ENCODE data around the gene ANXA9. TPM values are rescaled to one million over a fixed set of nuclear protein-coding genes. Genes with fewer than 3 reads are reported as not detected.

Gene ANXA9
- total RNA-seq: not detected

GRCh38 chr1:150981805-150982712 is at the start of gene ANXA9:
TSS of gene ANXA9 (plus strand) at chr1:150982292. CDS start at chr1:150983106, 814 bp downstream.
- Histone ChIP-seq H3K9ac (ENCODE audit: low read depth in 1 of 3, low read length in 3 of 3) (peak within 1 kb of the TSS in 1 of 3 donors; percentile 33), H3K4me1 (ENCODE audit: control insufficient read depth in 3 of 3, insufficient read depth in 3 of 3, low read length in 3 of 3) (peaks cover 12 to 15% (median 13%) of the 10 kb centered on the region in 3 donors), H3K9me3 (ENCODE audit: control insufficient read depth in 3 of 3, low read length in 3 of 3) (no peaks in the 10 kb centered on the region), H3K36me3 (ENCODE audit: control insufficient read depth in 3 of 3, insufficient read depth in 3 of 3, low read length in 3 of 3) (no peaks in the 10 kb centered on the region), H3K27ac (ENCODE audit: low read depth, low read length) (no peak within 1 kb of the TSS), H3K27me3 (ENCODE audit: control insufficient read depth in 3 of 3, insufficient read depth in 3 of 3, low read length in 3 of 3) (no peaks in the 10 kb centered on the region), H3K4me3 (ENCODE audit: low read length in 3 of 3) (no peak within 1 kb of the TSS)

GRCh38 chr1:150944856-150945255 is 37.2 kb upstream of the ANXA9 start:
- H3K9ac ChIP-seq (ENCODE audit: low read depth in 1 of 3, low read length in 3 of 3): no peak overlapping the region
- no peak overlapping the region for H3K4me3 ChIP-seq (ENCODE audit: low read length in 3 of 3)
- H3K4me1 ChIP-seq (ENCODE audit: control insufficient read depth in 3 of 3, insufficient read depth in 3 of 3, low read length in 3 of 3): no peaks in the 10 kb centered on the region
- H3K27ac ChIP-seq (ENCODE audit: low read depth, low read length): no peak overlapping the region
- no peaks in the 10 kb centered on the region for H3K27me3 ChIP-seq (ENCODE audit: control insufficient read depth in 3 of 3, insufficient read depth in 3 of 3, low read length in 3 of 3)
- H3K9me3 ChIP-seq (ENCODE audit: control insufficient read depth in 3 of 3, low read length in 3 of 3): no peaks in the 10 kb centered on the region
- peaks cover 67 to 76% (median 72%) of the 10 kb centered on the region in 3 donors for H3K36me3 ChIP-seq (ENCODE audit: control insufficient read depth in 3 of 3, insufficient read depth in 3 of 3, low read length in 3 of 3)

DNA sequence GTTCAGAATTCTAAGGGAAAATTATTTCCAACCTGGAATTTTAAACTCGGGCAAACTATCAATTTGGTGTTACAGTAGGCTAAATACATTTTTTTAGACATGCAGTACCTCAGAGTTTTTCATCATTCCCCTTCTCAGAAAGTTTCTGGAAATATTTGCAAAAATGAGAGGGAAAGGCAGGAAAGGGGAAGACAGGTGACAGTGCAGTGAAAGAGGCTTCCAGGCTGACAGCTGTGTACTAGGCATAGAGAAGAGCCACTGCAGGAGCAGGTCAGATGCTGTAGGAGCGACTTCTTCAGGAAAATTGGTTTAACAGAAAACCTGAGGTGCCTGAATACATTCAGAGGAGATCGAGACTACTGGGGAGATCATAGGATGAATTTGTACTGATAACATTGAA is 27.4 kb upstream of the ANXA9 start:
- Histone ChIP-seq H3K9me3 (ENCODE audit: control insufficient read depth in 3 of 3, low read length in 3 of 3) (no peaks in the 10 kb centered on the region), H3K27me3 (ENCODE audit: control insufficient read depth in 3 of 3, insufficient read depth in 3 of 3, low read length in 3 of 3) (no peaks in the 10 kb centered on the region), H3K36me3 (ENCODE audit: control insufficient read depth in 3 of 3, insufficient read depth in 3 of 3, low read length in 3 of 3) (peaks cover 40 to 67% (median 56%) of the 10 kb centered on the region in 3 donors), H3K4me1 (ENCODE audit: control insufficient read depth in 3 of 3, insufficient read depth in 3 of 3, low read length in 3 of 3) (no peaks in the 10 kb centered on the region), H3K9ac (ENCODE audit: low read depth in 1 of 3, low read length in 3 of 3) (no peak overlapping the region), H3K4me3 (ENCODE audit: low read length in 3 of 3) (no peak overlapping the region), H3K27ac (ENCODE audit: low read depth, low read length) (no peak overlapping the region)

- Histone ChIP-seq H3K4me1 (ENCODE audit: control insufficient read depth in 3 of 3, insufficient read depth in 3 of 3, low read length in 3 of 3) (no peaks in the 10 kb centered on the region), H3K4me3 (ENCODE audit: low read length in 3 of 3) (no peak overlapping the region), H3K36me3 (ENCODE audit: control insufficient read depth in 3 of 3, insufficient read depth in 3 of 3, low read length in 3 of 3) (peaks cover 37 to 64% (median 56%) of the 10 kb centered on the region in 3 donors), H3K9ac (ENCODE audit: low read depth in 1 of 3, low read length in 3 of 3) (no peak overlapping the region), H3K9me3 (ENCODE audit: control insufficient read depth in 3 of 3, low read length in 3 of 3) (no peaks in the 10 kb centered on the region), H3K27ac (ENCODE audit: low read depth, low read length) (no peak overlapping the region), H3K27me3 (ENCODE audit: control insufficient read depth in 3 of 3, insufficient read depth in 3 of 3, low read length in 3 of 3) (no peaks in the 10 kb centered on the region)
Observed at GRCh38 chr1:150955280-150955679, 26.8 kb upstream of the ANXA9 start.

DNA sequence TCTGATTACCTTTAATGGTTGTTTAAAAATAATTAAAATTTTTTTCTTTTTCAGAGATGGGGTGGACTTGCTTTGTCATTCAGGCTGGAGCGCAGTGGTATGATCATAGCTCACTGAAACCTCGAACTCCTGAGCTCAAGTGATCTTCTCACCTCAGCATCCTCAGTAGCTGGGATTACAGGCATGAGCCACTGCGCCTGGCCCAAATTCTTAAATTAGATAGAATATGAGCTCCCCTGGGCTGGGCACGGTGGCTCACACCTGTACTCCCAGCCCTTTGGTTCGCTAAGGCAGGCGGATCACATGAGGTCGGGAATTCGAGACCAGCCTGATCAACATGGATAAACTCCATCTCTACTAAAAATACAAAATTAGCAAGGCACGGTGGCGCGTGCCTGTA is 24.4 kb upstream of the ANXA9 start:
- H3K4me3 ChIP-seq (ENCODE audit: low read length in 3 of 3): no peak overlapping the region
- H3K9ac ChIP-seq (ENCODE audit: low read depth in 1 of 3, low read length in 3 of 3): no peak overlapping the region
- peaks cover 38 to 62% (median 51%) of the 10 kb centered on the region in 3 donors for H3K36me3 ChIP-seq (ENCODE audit: control insufficient read depth in 3 of 3, insufficient read depth in 3 of 3, low read length in 3 of 3)
- no peaks in the 10 kb centered on the region for H3K9me3 ChIP-seq (ENCODE audit: control insufficient read depth in 3 of 3, low read length in 3 of 3)
- no peaks in the 10 kb centered on the region for H3K27me3 ChIP-seq (ENCODE audit: control insufficient read depth in 3 of 3, insufficient read depth in 3 of 3, low read length in 3 of 3)
- H3K27ac ChIP-seq (ENCODE audit: low read depth, low read length): no peak overlapping the region
- H3K4me1 ChIP-seq (ENCODE audit: control insufficient read depth in 3 of 3, insufficient read depth in 3 of 3, low read length in 3 of 3): no peaks in the 10 kb centered on the region

DNA sequence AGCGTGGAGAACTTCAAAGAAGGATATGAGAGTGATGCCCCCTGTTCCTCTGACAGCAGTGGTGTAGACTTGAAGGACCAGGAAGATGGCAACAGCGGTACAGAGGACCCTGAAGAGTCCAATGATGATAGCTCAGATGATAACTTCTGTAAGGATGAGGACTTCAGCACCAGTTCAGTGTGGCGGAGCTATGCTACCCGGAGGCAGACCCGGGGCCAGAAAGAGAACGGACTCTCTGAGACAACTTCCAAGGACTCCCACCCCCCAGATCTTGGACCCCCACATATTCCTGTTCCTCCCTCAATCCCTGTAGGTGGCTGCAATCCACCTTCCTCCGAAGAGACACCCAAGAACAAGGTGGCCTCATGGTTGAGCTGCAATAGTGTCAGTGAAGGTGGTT is 21.4 kb upstream of the ANXA9 start:
- H3K4me1 ChIP-seq (ENCODE audit: control insufficient read depth in 3 of 3, insufficient read depth in 3 of 3, low read length in 3 of 3): no peaks in the 10 kb centered on the region
- peaks cover 46 to 70% (median 60%) of the 10 kb centered on the region in 3 donors for H3K36me3 ChIP-seq (ENCODE audit: control insufficient read depth in 3 of 3, insufficient read depth in 3 of 3, low read length in 3 of 3)

GRCh38 chr1:150961756-150962155 is 20.3 kb upstream of the ANXA9 start:
- peaks cover 57 to 81% (median 67%) of the 10 kb centered on the region in 3 donors for H3K36me3 ChIP-seq (ENCODE audit: control insufficient read depth in 3 of 3, insufficient read depth in 3 of 3, low read length in 3 of 3)
- H3K27me3 ChIP-seq (ENCODE audit: control insufficient read depth in 3 of 3, insufficient read depth in 3 of 3, low read length in 3 of 3): no peaks in the 10 kb centered on the region
- no peaks in the 10 kb centered on the region for H3K9me3 ChIP-seq (ENCODE audit: control insufficient read depth in 3 of 3, low read length in 3 of 3)
- no peak overlapping the region for H3K27ac ChIP-seq (ENCODE audit: low read depth, low read length)
- H3K4me3 ChIP-seq (ENCODE audit: low read length in 3 of 3): no peak overlapping the region
- no peak overlapping the region for H3K9ac ChIP-seq (ENCODE audit: low read depth in 1 of 3, low read length in 3 of 3)
- no peaks in the 10 kb centered on the region for H3K4me1 ChIP-seq (ENCODE audit: control insufficient read depth in 3 of 3, insufficient read depth in 3 of 3, low read length in 3 of 3)

More for the DNA sequence above, 21.4 kb upstream of the ANXA9 start:
- no peak overlapping the region for H3K27ac ChIP-seq (ENCODE audit: low read depth, low read length)
- H3K4me3 ChIP-seq (ENCODE audit: low read length in 3 of 3): no peak overlapping the region
- no peak overlapping the region for H3K9ac ChIP-seq (ENCODE audit: low read depth in 1 of 3, low read length in 3 of 3)
- no peaks in the 10 kb centered on the region for H3K27me3 ChIP-seq (ENCODE audit: control insufficient read depth in 3 of 3, insufficient read depth in 3 of 3, low read length in 3 of 3)
- H3K9me3 ChIP-seq (ENCODE audit: control insufficient read depth in 3 of 3, low read length in 3 of 3): no peaks in the 10 kb centered on the region

DNA sequence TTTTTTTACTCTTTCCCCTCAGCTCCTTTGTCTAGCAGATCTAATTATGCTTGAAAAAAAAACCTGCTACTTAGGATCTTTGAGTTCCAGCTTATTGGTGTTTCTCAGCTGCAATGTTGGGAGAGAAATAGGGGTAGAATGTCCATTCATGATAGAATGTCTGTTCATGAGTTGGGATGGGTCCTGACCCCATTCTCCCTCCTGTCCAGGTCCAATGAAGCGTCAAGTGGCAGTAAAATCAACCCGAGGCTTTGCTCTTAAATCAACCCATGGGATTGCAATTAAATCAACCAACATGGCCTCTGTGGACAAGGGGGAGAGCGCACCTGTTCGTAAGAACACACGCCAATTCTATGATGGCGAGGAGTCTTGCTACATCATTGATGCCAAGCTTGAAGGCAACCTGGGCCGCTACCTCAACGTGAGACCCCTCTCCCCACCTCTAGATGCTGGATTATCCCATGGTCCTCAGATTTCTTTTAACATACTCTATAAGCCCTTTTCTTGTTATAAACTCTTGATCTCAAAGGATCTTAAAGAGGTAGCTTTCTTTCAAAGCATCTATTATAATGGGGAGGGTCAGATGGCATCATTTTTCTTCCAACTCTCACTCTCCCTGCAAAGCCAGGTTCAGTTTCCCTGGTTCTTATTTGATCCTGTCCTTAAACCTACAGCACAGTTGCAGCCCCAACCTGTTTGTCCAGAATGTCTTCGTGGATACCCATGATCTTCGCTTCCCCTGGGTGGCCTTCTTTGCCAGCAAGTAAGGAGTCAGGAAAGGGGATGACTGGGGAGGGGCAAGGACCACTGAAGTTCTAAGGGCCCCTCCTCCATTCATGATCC is 18.6 kb upstream of the ANXA9 start:
- no peak overlapping the region for H3K4me3 ChIP-seq (ENCODE audit: low read length in 3 of 3)
- no peak overlapping the region for H3K27ac ChIP-seq (ENCODE audit: low read depth, low read length)
- H3K36me3 ChIP-seq (ENCODE audit: control insufficient read depth in 3 of 3, insufficient read depth in 3 of 3, low read length in 3 of 3): peaks cover 69 to 89% (median 81%) of the 10 kb centered on the region in 3 donors
- H3K9ac ChIP-seq (ENCODE audit: low read depth in 1 of 3, low read length in 3 of 3): no peak overlapping the region
- no peaks in the 10 kb centered on the region for H3K4me1 ChIP-seq (ENCODE audit: control insufficient read depth in 3 of 3, insufficient read depth in 3 of 3, low read length in 3 of 3)
- H3K9me3 ChIP-seq (ENCODE audit: control insufficient read depth in 3 of 3, low read length in 3 of 3): no peaks in the 10 kb centered on the region
- no peaks in the 10 kb centered on the region for H3K27me3 ChIP-seq (ENCODE audit: control insufficient read depth in 3 of 3, insufficient read depth in 3 of 3, low read length in 3 of 3)

- no peak overlapping the region for H3K9ac ChIP-seq (ENCODE audit: low read depth in 1 of 3, low read length in 3 of 3)
- H3K4me3 ChIP-seq (ENCODE audit: low read length in 3 of 3): no peak overlapping the region
- no peak overlapping the region for H3K27ac ChIP-seq (ENCODE audit: low read depth, low read length)
- H3K27me3 ChIP-seq (ENCODE audit: control insufficient read depth in 3 of 3, insufficient read depth in 3 of 3, low read length in 3 of 3): no peaks in the 10 kb centered on the region
- no peaks in the 10 kb centered on the region for H3K4me1 ChIP-seq (ENCODE audit: control insufficient read depth in 3 of 3, insufficient read depth in 3 of 3, low read length in 3 of 3)
- no peaks in the 10 kb centered on the region for H3K9me3 ChIP-seq (ENCODE audit: control insufficient read depth in 3 of 3, low read length in 3 of 3)
- peaks cover 71 to 89% (median 80%) of the 10 kb centered on the region in 3 donors for H3K36me3 ChIP-seq (ENCODE audit: control insufficient read depth in 3 of 3, insufficient read depth in 3 of 3, low read length in 3 of 3)
Observed at GRCh38 chr1:150964164-150964489, 18.0 kb upstream of the ANXA9 start.

DNA sequence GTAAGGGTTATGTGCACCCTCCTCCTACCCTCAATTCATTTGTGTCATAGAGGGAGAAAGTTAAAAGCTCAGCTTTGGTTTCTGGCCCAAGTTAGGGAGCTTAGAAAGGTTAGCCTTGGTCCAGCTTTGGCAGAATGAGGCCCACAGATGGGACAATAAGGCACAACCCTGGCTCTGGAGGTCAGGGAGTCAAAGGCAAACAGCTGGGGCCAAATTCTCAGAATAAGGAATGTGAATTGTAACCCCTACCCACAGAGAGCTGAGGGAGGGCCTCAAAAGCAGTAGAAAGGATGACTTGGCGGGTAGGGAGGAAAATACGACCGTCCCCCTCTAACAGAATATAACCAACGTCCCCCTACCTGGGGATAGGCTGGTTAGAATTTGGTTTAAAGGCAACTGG is 16.5 kb upstream of the ANXA9 start:
- Histone ChIP-seq H3K36me3 (ENCODE audit: control insufficient read depth in 3 of 3, insufficient read depth in 3 of 3, low read length in 3 of 3) (peaks cover 64 to 81% (median 68%) of the 10 kb centered on the region in 3 donors), H3K4me3 (ENCODE audit: low read length in 3 of 3) (no peak overlapping the region), H3K9ac (ENCODE audit: low read depth in 1 of 3, low read length in 3 of 3) (no peak overlapping the region), H3K27ac (ENCODE audit: low read depth, low read length) (no peak overlapping the region), H3K27me3 (ENCODE audit: control insufficient read depth in 3 of 3, insufficient read depth in 3 of 3, low read length in 3 of 3) (no peaks in the 10 kb centered on the region), H3K4me1 (ENCODE audit: control insufficient read depth in 3 of 3, insufficient read depth in 3 of 3, low read length in 3 of 3) (peaks cover 5 to 6% (median 6%) of the 10 kb centered on the region in 3 donors), H3K9me3 (ENCODE audit: control insufficient read depth in 3 of 3, low read length in 3 of 3) (no peaks in the 10 kb centered on the region)

Measured in skeletal muscle tissue (tissue), 4 donors.